Heart left ventricle (tissue), 16 donors: ENCODE data around the gene DNAJC17. TPM values are rescaled to one million over a fixed set of nuclear protein-coding genes. Genes with fewer than 3 reads are reported as not detected.

Experiments
- ATAC-seq, 4 donors: fragments of 200-7000 bp; cut with Tn5 transposase; one replicate each; pipeline ENCODE4 v1.9.1; 2020 to 2022; ENCODE audit warnings: moderate library complexity in 4 of 4, mild to moderate bottlenecking in 3 of 4, moderate number of reproducible peaks in 1 of 4
- DNase-seq, 5 donors: peaks; one replicate each; pipeline ENCODE4 v3.0.0-alpha.2; 2020
- H3K27ac ChIP-seq, 12 donors: fragments of 200-600 bp; sonication (generic) in 4 of 12; one replicate each; pipeline versions ENCODE4 v1.5.0 to v1.8.0; 2016 to 2022; ENCODE audit warnings: mild to moderate bottlenecking in 2 of 12
- H3K27me3 ChIP-seq, 9 donors: fragments of 200-600 bp; sonication (generic) in 2 of 9; one replicate each; pipeline versions ENCODE4 v1.5.1 to v1.8.0; 2016 to 2022; ENCODE audit warnings: mild to moderate bottlenecking in 3 of 9
- H3K36me3 ChIP-seq, 9 donors: fragments of 200-600 bp; sonication (generic) in 2 of 9; one replicate each; pipeline versions ENCODE4 v1.5.0 to v1.8.0; 2018 to 2022; ENCODE audit warnings: mild to moderate bottlenecking in 2 of 9
- H3K4me1 ChIP-seq, 12 donors: fragments of 200-600 bp; sonication (generic) in 4 of 12; one replicate each; pipeline versions ENCODE4 v1.5.0 to v1.8.0; 2016 to 2022; ENCODE audit warnings: mild to moderate bottlenecking in 3 of 12
- H3K4me3 ChIP-seq, 12 donors: fragments of 200-600 bp; sonication (generic) in 4 of 12; one replicate each; pipeline versions ENCODE4 v1.5.0 to v1.8.0; 2017 to 2022; ENCODE audit warnings: mild to moderate bottlenecking in 9 of 12, moderate library complexity in 4 of 12
- H3K9me3 ChIP-seq, 12 donors: fragments of 200-600 bp; sonication (generic) in 4 of 12; one replicate each; pipeline versions ENCODE4 v1.5.0 to v1.8.0; 2016 to 2022; ENCODE audit warnings: mild to moderate bottlenecking in 1 of 12
- POLR2A ChIP-seq, 2 donors: fragments of 450-650 bp; IDR thresholded peaks; one replicate each; pipeline ENCODE4 v1.6.1; 2017; ENCODE audit warnings: antibody characterized with exemption in 2 of 2, mild to moderate bottlenecking in 2 of 2, moderate library complexity in 2 of 2
- WGBS, 4 donors: extraction: QIAGEN DNeasy Blood & Tissue Kit in 2 of 4; methylation state at CpG; one replicate each; pipeline versions ENCODE4 v1.1.5 to v1.1.7; 2013 to 2018; 5-methylcytosine and 5-hydroxymethylcytosine counted together
- intact Hi-C, 10 donors: fragments of 100-400 bp; cut with DNase I; formaldehyde crosslinking; loops; one replicate each; pipeline versions ENCODE4 v1.11.1 to v1.14.2; 2022
- polyA plus RNA-seq, 2 donors: library from polyadenylated mRNA; stranded (reverse); fragments of 200-250 nt; gene quantifications; one replicate each; pipeline ENCODE4 v1.2.3, GENCODE V29; 2013
- total RNA-seq, 9 donors: library from RNA; depleted of rRNA in 2 of 9; stranded (reverse); fragments of >200 nt in 2 of 9; fragmentation: NEBNext Ultra II Directional in 3 of 9; extraction: Animal tissue kit (Norgen Biotek cat#: 25700) in 3 of 9; gene quantifications; one replicate each; pipeline versions ENCODE4 v1.1.0 to v1.2.4, GENCODE V29; 2016 to 2023
- TF ChIP-seq, protein P1 (sequence below), 12 donors: fragments of 200-600 bp; sonication (generic) in 4 of 12; IDR thresholded peaks; one replicate each; pipeline versions ENCODE4 v1.5.0 to v1.8.0; 2018 to 2022; ENCODE audit warnings: antibody characterized with exemption in 12 of 12, mild to moderate bottlenecking in 5 of 12
- donor health status: ischemic (EF 13 %, LVEDD 7.1; RV severe dilation, severe dysfunction).
- donor health status: healthy with polysubstance abuse.
- donor health status: DM: no; HTN: yes; CAD: no.
- donor health status: DM: no; HTN: no; CAD: no.
- donor health status: ischemic (EF 25% LVEDD 6.9; RV normal size, moderate dysfunction).
- donor health status: ischemic (EF 25% LVEDD 5.7; RV mildly dilated, moderate dysfunction).
- donor health status: healthy.
- donor health status: DM: yes; HTN: yes; CAD: no.
- donor health status: ischemic (EF 35%, LVEDD 5.7; RV mildly dilated, moderate dysfunction).
- donor health status: nonischemic (EF 11% LVEDD 7.7; RV severe dilation, severe dysfunction).
- donor health status: DM: yes; HTN: yes; CAD: no.
- donor health status: PGD.
- donor health status: ischemic (EF 29% LVEDD 5.4; RV normal size, mild dysfunction).
- donor health status: nonischemic (EF 23%, LVEDD 6.1; RV moderate dilation, normal function).

DNAJC17 gene
- total and polyA plus RNA-seq, 11 donors, result 7.6 to 29.9 (median 15.7) TPM

DNA sequence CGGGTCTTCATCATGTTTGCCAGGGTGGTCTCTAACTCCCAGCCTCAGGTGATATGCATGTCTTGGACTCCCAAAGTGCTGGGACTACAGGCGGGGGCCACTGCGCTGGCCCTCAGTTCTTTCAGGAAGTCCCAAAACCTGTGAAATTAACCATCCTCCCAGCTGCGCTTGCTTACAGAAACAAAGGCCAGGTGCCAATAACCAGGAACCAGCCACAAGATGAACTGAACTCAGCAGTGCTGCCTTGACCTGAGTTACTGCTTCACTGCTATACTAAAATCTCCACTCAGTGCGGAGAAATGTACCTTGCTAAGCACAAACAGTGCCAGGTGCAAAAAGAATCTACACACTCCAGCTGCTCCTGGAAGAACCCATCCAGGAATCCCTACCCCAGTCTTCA, 47.3 kb downstream of the DNAJC17 start:
- Histone ChIP-seq H3K4me1 (peaks cover 0 to 31% (median 24%) of the 10 kb centered on the region in 12 donors), H3K27ac (no peak overlapping the region), H3K27me3 (no peaks in the 10 kb centered on the region), H3K4me3 (no peak overlapping the region), H3K36me3 (no peaks in the 10 kb centered on the region), H3K9me3 (no peaks in the 10 kb centered on the region)
- TF ChIP-seq, protein P1, sequence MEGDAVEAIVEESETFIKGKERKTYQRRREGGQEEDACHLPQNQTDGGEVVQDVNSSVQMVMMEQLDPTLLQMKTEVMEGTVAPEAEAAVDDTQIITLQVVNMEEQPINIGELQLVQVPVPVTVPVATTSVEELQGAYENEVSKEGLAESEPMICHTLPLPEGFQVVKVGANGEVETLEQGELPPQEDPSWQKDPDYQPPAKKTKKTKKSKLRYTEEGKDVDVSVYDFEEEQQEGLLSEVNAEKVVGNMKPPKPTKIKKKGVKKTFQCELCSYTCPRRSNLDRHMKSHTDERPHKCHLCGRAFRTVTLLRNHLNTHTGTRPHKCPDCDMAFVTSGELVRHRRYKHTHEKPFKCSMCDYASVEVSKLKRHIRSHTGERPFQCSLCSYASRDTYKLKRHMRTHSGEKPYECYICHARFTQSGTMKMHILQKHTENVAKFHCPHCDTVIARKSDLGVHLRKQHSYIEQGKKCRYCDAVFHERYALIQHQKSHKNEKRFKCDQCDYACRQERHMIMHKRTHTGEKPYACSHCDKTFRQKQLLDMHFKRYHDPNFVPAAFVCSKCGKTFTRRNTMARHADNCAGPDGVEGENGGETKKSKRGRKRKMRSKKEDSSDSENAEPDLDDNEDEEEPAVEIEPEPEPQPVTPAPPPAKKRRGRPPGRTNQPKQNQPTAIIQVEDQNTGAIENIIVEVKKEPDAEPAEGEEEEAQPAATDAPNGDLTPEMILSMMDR (IDR thresholded peaks at IDR 0.05), result no peak
- no peak for TF ChIP-seq POLR2A (IDR thresholded peaks at IDR 0.05)
- DNase-seq, result no peak
- no peak for ATAC-seq
- WGBS, 4 donors, result 90 to 100% (median 95%) methylated on average over 2 to 5 of the region's 5 CpGs
- intact Hi-C loops, result loop anchor here in 5 of 10 donors (5.0 to 10.0 kb wide), 5 partner anchors 47 to 165 kb away; partner anchors contain the start of genes DNAJC17 (in 3 of the 5), RAD51 (in 3 of the 5), VPS18 (in 3 of the 5) and ZFYVE19 (in 3 of the 5)

DNA sequence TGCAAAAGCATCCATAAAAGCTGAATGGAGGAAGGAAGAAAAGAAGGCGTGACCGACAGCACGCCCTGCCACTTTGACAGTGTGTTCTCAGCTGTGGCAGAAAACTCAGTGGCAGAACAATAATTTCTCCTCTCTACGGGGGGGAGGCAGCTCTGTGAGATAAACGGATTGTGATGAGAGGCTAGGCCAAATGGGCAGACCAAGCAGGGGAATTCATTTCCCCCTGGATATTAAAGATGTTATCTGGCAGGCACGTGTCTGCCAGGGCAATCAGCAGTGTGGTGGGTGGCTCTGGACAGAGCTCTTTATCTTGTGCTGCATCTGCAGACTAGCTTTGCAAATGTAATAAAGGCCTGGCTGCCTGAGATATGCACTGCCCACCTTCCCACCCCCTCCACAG, 50.3 kb downstream of the DNAJC17 start:
- no peaks in the 10 kb centered on the region for H3K27me3 ChIP-seq
- H3K4me3 ChIP-seq, result no peak overlapping the region
- peaks cover 0 to 24% (median 12%) of the 10 kb centered on the region in 12 donors for H3K4me1 ChIP-seq
- WGBS, 4 donors, result 41 to 68% (median 52%) methylated on average over 5 to 6 of the region's 6 CpGs
- H3K9me3 ChIP-seq, result no peaks in the 10 kb centered on the region
- no peak for TF ChIP-seq POLR2A (IDR thresholded peaks at IDR 0.05)
- TF ChIP-seq, protein P1 (IDR thresholded peaks at IDR 0.05), result no peak
- H3K36me3 ChIP-seq, result peaks cover 0 to 13% (median 6%) of the 10 kb centered on the region in 9 donors
- ATAC-seq, result no peak
- DNase-seq, result no peak
- H3K27ac ChIP-seq, result no peak overlapping the region
- intact Hi-C loops, result loop anchor here in 4 of 10 donors (5.0 to 10.0 kb wide), 3 partner anchors 50 to 138 kb away; partner anchors contain the start of genes RAD51 (in 3 of the 4), DNAJC17 (in 2 of the 4), ZFYVE19 (in 2 of the 4) and VPS18 (in 1 of the 4)

DNA sequence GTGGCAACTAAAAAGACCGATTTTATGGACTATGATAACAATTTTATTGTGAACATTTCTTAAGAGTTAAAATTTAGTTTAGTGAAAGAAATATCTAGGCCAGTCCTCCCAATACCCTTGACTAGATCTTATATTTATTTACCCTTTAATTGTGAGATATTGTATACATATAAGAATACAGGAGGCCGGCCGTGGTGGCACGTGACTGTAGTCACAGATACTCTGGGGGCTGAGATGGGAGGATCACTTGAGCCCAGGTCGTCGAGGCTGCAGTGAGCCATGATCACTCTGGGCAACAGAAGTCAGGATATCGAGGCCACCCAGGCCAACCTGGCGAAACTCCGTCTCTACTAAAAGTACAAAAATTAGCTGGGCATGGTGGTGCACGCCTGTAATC, 51.5 kb downstream of the DNAJC17 start:
- whole genome bisulfite sequencing, 4 donors, result 73 to 81% (median 76%) methylated on average over 10 of the region's 10 CpGs
- ATAC-seq, result no peak
- Histone ChIP-seq H3K36me3 (peaks cover 1 to 24% (median 17%) of the 10 kb centered on the region in 9 donors), H3K4me1 (peaks cover 0 to 24% (median 12%) of the 10 kb centered on the region in 12 donors), H3K27ac (peak overlapping the region in 9 of 12 donors; percentile 41 to 85 (median 81)), H3K4me3 (peak overlapping the region; percentile 70 to 98 (median 86)), H3K9me3 (no peaks in the 10 kb centered on the region), H3K27me3 (no peaks in the 10 kb centered on the region)
- no peak for TF ChIP-seq POLR2A (IDR thresholded peaks at IDR 0.05)
- TF ChIP-seq, protein P1 (IDR thresholded peaks at IDR 0.05), result no peak
- intact Hi-C loops, result loop anchor here in 5 of 10 donors (2.0 to 10.0 kb wide), 5 partner anchors 51 to 187 kb away; partner anchors contain the start of genes DNAJC17 (in 3 of the 5), RAD51 (in 3 of the 5), ZFYVE19 (in 3 of the 5) and RPUSD2 (in 1 of the 5)
- no peak for DNase-seq
